H1 (cell line): ENCODE results near the gene FCN2. TPM values are rescaled to one million over a fixed set of nuclear protein-coding genes. Genes with fewer than 3 reads are reported as not detected.
A peak's percentile ranks its signal among the peaks of the same experiment; 100 is the strongest.

Source experiments
- CTCF ChIA-PET: fragments of 300-600 bp; sonication (Branson Sonifier 250); formaldehyde crosslinking; loops from one replicate; lab custom pipeline; 2021; ENCODE audit not compliant: partially characterized antibody; lab: Charles Lee
- POLR2A ChIA-PET: fragments of 300-600 bp; sonication (Branson Sonifier 250); formaldehyde crosslinking; loops from one replicate; lab custom pipeline; 2021; ENCODE audit warnings: inconsistent platforms; ENCODE audit not compliant: partially characterized antibody; lab: Charles Lee
- DNase-seq, 2 experiments: peaks; one replicate each; pipeline versions ENCODE4 v3.0.0 to v3.0.0-alpha.2; 2010 to 2022; ENCODE audit warnings: low spot score in 2 of 2, low read depth in 1 of 2, mixed read lengths in 1 of 2
- FAIRE-seq: peaks from 2 replicates; lab custom pipeline; 2011; peaks lifted over from hg19 to GRCh38; lab: Jason Lieb, UNC
- H2AFZ ChIP-seq: 2 replicates; pipeline ENCODE4 v1.8.1; 2012; ENCODE audit warnings: low read length, inconsistent platforms
- H2AK5ac ChIP-seq: 2 replicates; pipeline ENCODE4 v1.6.1; 2013; ENCODE audit warnings: low read depth, low read length
- H2BK120ac ChIP-seq: replicated peaks from 2 replicates; pipeline ENCODE3; 2013; ENCODE audit warnings: low read depth, low read length, inconsistent platforms
- H2BK12ac ChIP-seq: 2 replicates; pipeline ENCODE4 v1.6.1; 2013; ENCODE audit warnings: low read depth, low read length
- H2BK15ac ChIP-seq: 2 replicates; pipeline ENCODE4 v1.6.1; 2013; ENCODE audit warnings: low read length
- H2BK20ac ChIP-seq: 2 replicates; pipeline ENCODE4 v1.6.1; 2013; ENCODE audit warnings: low read length
- H2BK5ac ChIP-seq: 2 replicates; pipeline ENCODE4 v1.6.1; 2013; ENCODE audit warnings: low read depth, low read length
- H3K14ac ChIP-seq: 2 replicates; pipeline ENCODE4 v1.6.1; 2013; ENCODE audit warnings: inconsistent platforms; ENCODE audit not compliant: insufficient read length
- H3K18ac ChIP-seq: 2 replicates; pipeline ENCODE4 v1.6.1; 2013; ENCODE audit warnings: low read length; ENCODE audit errors: extremely low read depth
- H3K23ac ChIP-seq: 2 replicates; pipeline ENCODE4 v1.6.1; 2013; ENCODE audit warnings: inconsistent platforms; ENCODE audit not compliant: insufficient read length
- H3K23me2 ChIP-seq: 2 replicates; pipeline ENCODE4 v1.6.1; 2013; ENCODE audit warnings: low read depth, low read length
- H3K27ac ChIP-seq: 2 replicates; pipeline ENCODE4 v1.6.1; 2011; ENCODE audit warnings: low read depth, low read length, inconsistent platforms
- H3K27me3 ChIP-seq, 4 experiments: replicated peaks in 1 of 4; 1 replicate in 1 of 4; 2 replicates in 3 of 4; pipeline versions ENCODE4 v1.6.1 to v1.8.1; 2011 to 2013; ENCODE audit warnings: low read length in 3 of 4, mild to moderate bottlenecking in 3 of 4, inconsistent platforms in 2 of 4, mixed read lengths in 2 of 4, moderate library complexity in 1 of 4; ENCODE audit not compliant: control insufficient read depth in 3 of 4, insufficient read depth in 3 of 4; ENCODE audit errors: extremely low read depth in 1 of 4
- H3K36me3 ChIP-seq, 4 experiments: 2 replicates each; pipeline versions ENCODE4 v1.6.1 to v1.8.1; 2011 to 2013; ENCODE audit warnings: mild to moderate bottlenecking in 4 of 4, low read length in 3 of 4, moderate library complexity in 2 of 4, control low read depth in 1 of 4, inconsistent platforms in 1 of 4; ENCODE audit not compliant: insufficient read depth in 4 of 4, control insufficient read depth in 2 of 4
- H3K4ac ChIP-seq: replicated peaks from 2 replicates; pipeline ENCODE3; 2013; ENCODE audit warnings: low read length, low read depth, mixed read lengths, inconsistent platforms; ENCODE audit not compliant: insufficient read length
- H3K4me1 ChIP-seq, 4 experiments: replicated peaks in 1 of 4; 1 replicate in 1 of 4; 2 replicates in 3 of 4; pipeline versions ENCODE4 v1.6.1 to v1.8.1; 2011 to 2013; ENCODE audit warnings: low read length in 3 of 4, inconsistent platforms in 2 of 4, mixed read lengths in 1 of 4; ENCODE audit not compliant: insufficient read depth in 4 of 4, control insufficient read depth in 3 of 4
- H3K4me2 ChIP-seq, 2 experiments: 2 replicates each; pipeline versions ENCODE4 v1.6.1 to v1.8.1; 2011 to 2013; ENCODE audit warnings: low read depth in 2 of 2, low read length in 2 of 2, control low read depth in 1 of 2, inconsistent platforms in 1 of 2, mild to moderate bottlenecking in 1 of 2; ENCODE audit not compliant: insufficient read depth in 1 of 2
- H3K4me3 ChIP-seq, 4 experiments: fragments of 200-600, 300-600 bp in 1 of 4; sonication (generic), shearing (Covaris generic), sonication (Bioruptor Twin) in 1 of 4; 2 replicates each; pipeline versions ENCODE4 v1.5.1 to v1.8.1; 2011 to 2016; ENCODE audit warnings: low read length in 4 of 4, low read depth in 3 of 4, control low read depth in 2 of 4, inconsistent platforms in 2 of 4, mild to moderate bottlenecking in 2 of 4, mixed read lengths in 1 of 4, moderate library complexity in 1 of 4; ENCODE audit not compliant: insufficient read depth in 2 of 4; ENCODE audit errors: extremely low read depth in 1 of 4
- H3K56ac ChIP-seq: replicated peaks from 2 replicates; pipeline ENCODE3; 2013; ENCODE audit warnings: low read depth, mild to moderate bottlenecking, mixed read lengths, low read length, inconsistent platforms; ENCODE audit not compliant: insufficient read length
- H3K79me1 ChIP-seq: 2 replicates; pipeline ENCODE4 v1.6.1; 2013; ENCODE audit warnings: low read depth, low read length, control low read depth
- H3K79me2 ChIP-seq, 2 experiments: 2 replicates each; pipeline versions ENCODE4 v1.6.1 to v1.8.1; 2012 to 2013; ENCODE audit warnings: low read length in 2 of 2, mild to moderate bottlenecking in 2 of 2, inconsistent platforms in 1 of 2; ENCODE audit not compliant: insufficient read depth in 2 of 2, control insufficient read depth in 1 of 2
- H3K9ac ChIP-seq, 4 experiments: replicated peaks in 1 of 4; 1 replicate in 1 of 4; 2 replicates in 3 of 4; pipeline versions ENCODE4 v1.6.1 to v1.8.1; 2011 to 2013; ENCODE audit warnings: low read depth in 3 of 4, low read length in 3 of 4, control low read depth in 2 of 4, mild to moderate bottlenecking in 2 of 4, moderate library complexity in 2 of 4, inconsistent platforms in 1 of 4; ENCODE audit errors: extremely low read depth in 1 of 4
- H3K9me3 ChIP-seq, 2 experiments: 2 replicates each; pipeline versions ENCODE4 v1.6.1 to v1.8.1; 2012 to 2013; ENCODE audit warnings: mild to moderate bottlenecking in 2 of 2, moderate library complexity in 2 of 2, control low read depth in 1 of 2, inconsistent platforms in 1 of 2, low read depth in 1 of 2, low read length in 1 of 2, mixed read lengths in 1 of 2; ENCODE audit not compliant: insufficient read depth in 2 of 2
- H4K20me1 ChIP-seq, 2 experiments: replicated peaks in 1 of 2; 2 replicates each; pipeline versions ENCODE3 to v1.8.1; 2011 to 2013; ENCODE audit warnings: inconsistent platforms in 2 of 2, low read length in 2 of 2, mild to moderate bottlenecking in 1 of 2; ENCODE audit not compliant: insufficient read depth in 2 of 2, control insufficient read depth in 1 of 2
- H4K5ac ChIP-seq: 2 replicates; pipeline ENCODE4 v1.6.1; 2013; ENCODE audit warnings: low read length, low read depth, mixed read lengths, inconsistent platforms; ENCODE audit not compliant: insufficient read length
- H4K8ac ChIP-seq: 2 replicates; pipeline ENCODE4 v1.8.0; 2013; ENCODE audit warnings: mild to moderate bottlenecking, moderate library complexity, low read length, inconsistent platforms; ENCODE audit not compliant: insufficient read depth; ENCODE audit errors: extremely low read depth
- H4K91ac ChIP-seq: replicated peaks from 2 replicates; pipeline ENCODE3; 2013; ENCODE audit warnings: low read length, mixed read lengths, inconsistent platforms; ENCODE audit not compliant: insufficient read length
- KDM1A ChIP-seq: fragments of 200-600, 300-600 bp; sonication (generic); IDR thresholded peaks from 2 replicates; pipeline ENCODE4 v1.7.1; 2016; ENCODE audit warnings: mild to moderate bottlenecking, low read length, borderline replicate concordance
- TAF7 ChIP-seq: optimal IDR thresholded peaks from 2 replicates; pipeline ENCODE3; 2011; ENCODE audit warnings: low read depth, mild to moderate bottlenecking, inconsistent platforms, low read length, moderate library complexity, borderline replicate concordance
- WGBS, 2 experiments: shearing (Covaris generic) in 1 of 2; methylation state at CpG; one replicate each; pipeline versions ENCODE4 v1.1.6 to v1.1.7; 2013 to 2015; ENCODE audit warnings: low lambda C conversion rate in 2 of 2, mixed read lengths in 2 of 2, inconsistent platforms in 1 of 2, low coverage in 1 of 2, missing lambda C conversion rate in 1 of 2; ENCODE audit not compliant: insufficient replicate concordance in 2 of 2, insufficient coverage in 1 of 2, insufficient read length in 1 of 2; ENCODE audit errors: extremely low coverage in 1 of 2, missing lambda C conversion rate in 1 of 2; 5-methylcytosine and 5-hydroxymethylcytosine counted together
- polyA plus RNA-seq, 7 experiments: library from polyadenylated mRNA; depleted of rRNA in 3 of 7; stranded (reverse) in 5 of 7; unstranded in 2 of 7; fragments of >200 nt in 5 of 7; fragments of 200-250 nt in 2 of 7; gene quantifications; 1 replicate in 5 of 7; 2 replicates in 1 of 7; 4 replicates in 1 of 7; pipeline versions ENCODE4 v1.2.1 to v1.2.3, GENCODE V29; 2011 to 2013; ENCODE audit warnings: missing spikeins in 2 of 7, mixed read lengths in 2 of 7
- total RNA-seq: library from RNA; stranded (reverse); fragmentation: NEBNext Ultra II Directional; extraction: Animal tissue kit (Norgen Biotek cat#: 25700); gene quantifications from 2 replicates; pipeline ENCODE4 v1.2.1, GENCODE V29; 2021

Gene FCN2
- total and polyA plus RNA-seq, 2 of the 8 experiments (the other 6 are each of a cell fraction or from before 2014, with no cell fraction given), result not detected

GRCh38 chr9:134847138-134847537 lies 33.5 kb upstream of the FCN2 start:
- DNase-seq (no peak), FAIRE-seq (no peak)
- Histone ChIP-seq H3K23ac (no peak overlapping the region), H3K79me1 (no peaks in the 10 kb centered on the region), H3K4me1 (no peaks in the 10 kb centered on the region), H2AK5ac (peak overlapping the region; percentile 86; the same call in 1 of the 2 replicates), H3K9ac (no peak overlapping the region), H2BK15ac (no peak overlapping the region), H2AFZ (no peak overlapping the region), H3K9me3 (peaks cover 18 to 31% of the 10 kb centered on the region in 2 experiments), H3K4me2 (no peak overlapping the region), H3K36me3 (no peaks in the 10 kb centered on the region; a peak in 1 of 8 replicates), H3K14ac (no peak overlapping the region), H4K8ac (no peak overlapping the region), H2BK12ac (peak overlapping the region; percentile 50; the same call in 1 of the 2 replicates), H2BK5ac (0 out of 2 replicates have a peak overlapping the region, but pooled peaks have one; percentile 52), H3K27me3 (no peaks in the 10 kb centered on the region), H3K4me3 (no peak overlapping the region), H2BK20ac (no peak overlapping the region), H4K91ac (peak overlapping the region; percentile 85), H3K79me2 (no peaks in the 10 kb centered on the region), H3K27ac (no peak overlapping the region), H3K56ac (peak overlapping the region; percentile 82), H4K5ac (no peak overlapping the region), H4K20me1 (peaks cover 0 to 4% of the 10 kb centered on the region in 2 experiments), H3K18ac (peak overlapping the region; percentile 60; the same call in 1 of the 2 replicates), H2BK120ac (no peak overlapping the region), H3K4ac (peak overlapping the region; percentile 69), H3K23me2 (peaks cover 8% of the 10 kb centered on the region; the same call in 1 of the 2 replicates)
- TF ChIP-seq KDM1A, result no peak
- TF ChIP-seq TAF7, result no peak
- WGBS, 2 experiments, result 88% methylated on average over 3 of the region's 3 CpGs; no CpG with 5 or more reads in 1 of the 2 experiments
- POLR2A ChIA-PET, result no interaction called here
- CTCF ChIA-PET, result no interaction called here
